K562 (cell line): ENCODE measurements around the gene DACT3. TPM values are rescaled to one million over a fixed set of nuclear protein-coding genes. Genes with fewer than 3 reads are reported as not detected.

Experiments used
- HMBOX1 ChIP-seq: sonication (generic); IDR thresholded peaks from 2 replicates; pipeline ENCODE4 v1.6.1; 2016
- REST ChIP-seq, 2 experiments: fragments of 450-650 bp; formaldehyde crosslinking in 1 of 2; IDR thresholded peaks; 2 replicates each; pipeline versions ENCODE4 v1.4.0 to v1.6.1; 2014 to 2020; ENCODE audit warnings: mild to moderate bottlenecking in 2 of 2, borderline replicate concordance in 1 of 2, low read depth in 1 of 2
- TEAD1 ChIP-seq, 2 experiments: fragments of 450-650 bp in 1 of 2; sonication (generic) in 1 of 2; formaldehyde crosslinking; IDR thresholded peaks; 2 replicates each; pipeline versions ENCODE4 v1.4.0 to v1.8.0; 2020 to 2022; ENCODE audit warnings: mild to moderate bottlenecking in 2 of 2, missing genetic modification reagents in 1 of 2
- ZBTB40 ChIP-seq, 2 experiments: fragments of 450-650 bp in 1 of 2; sonication (generic) in 1 of 2; formaldehyde crosslinking in 1 of 2; IDR thresholded peaks; 2 replicates each; pipeline versions ENCODE4 v1.7.1 to v1.9.0; 2016 to 2022; ENCODE audit warnings: inconsistent platforms in 1 of 2, mild to moderate bottlenecking in 1 of 2, missing genetic modification reagents in 1 of 2
- ZFX ChIP-seq: sonication (generic); formaldehyde crosslinking; IDR thresholded peaks from 2 replicates; pipeline ENCODE4 v1.8.0; 2022; ENCODE audit warnings: mild to moderate bottlenecking, missing genetic modification reagents, moderate library complexity
- polyA plus RNA-seq, 8 experiments: library from polyadenylated mRNA; depleted of rRNA in 4 of 8; stranded (reverse) in 5 of 8; unstranded in 3 of 8; fragments of >200 nt; fragmentation: Nextera tagmentation in 2 of 8; fragmentation: Illumina TruSeq in 1 of 8; extraction: Ambion mirVana in 2 of 8; extraction: Trizol in 1 of 8; gene quantifications; 2 replicates each; pipeline versions ENCODE4 v1.2.1 to v1.2.3, GENCODE V29; 2011 to 2014; ENCODE audit warnings: inconsistent platforms in 1 of 8, missing spikeins in 1 of 8
- total RNA-seq, 7 experiments: library from RNA; depleted of rRNA in 6 of 7; stranded (reverse); fragments of >200 nt in 6 of 7; fragmentation: Illumina TruSeq in 2 of 7; extraction: Trizol in 2 of 7; gene quantifications; 2 replicates each; pipeline versions ENCODE4 v1.2.1 to v1.2.3, GENCODE V29; 2011 to 2021; ENCODE audit warnings: low replicate concordance in 1 of 7

The DACT3 gene
- total and polyA plus RNA-seq, 9 of the 15 experiments (the other 6 are each of a cell fraction or from before 2014, with no cell fraction given): 0.67 to 6.5 (median 3.5) TPM

- TF ChIP-seq ZBTB40 (IDR thresholded peaks at IDR 0.05): no peak
- no peak for TF ChIP-seq ZBTB40 (CRISPR knock-in tag; IDR thresholded peaks at IDR 0.05)
- peak; percentile 74; the same call in 1 of the 2 replicates for TF ChIP-seq REST (IDR thresholded peaks at IDR 0.05; ENCODE audit: borderline replicate concordance)
- TF ChIP-seq REST (CRISPR knock-in tag; IDR thresholded peaks at IDR 0.05; ENCODE audit: low read depth): no peak
- TF ChIP-seq ZFX (CRISPR knock-in tag): peak; percentile 32; the same call in 1 of the 2 replicates
- TF ChIP-seq HMBOX1: no peak
- no peak for TF ChIP-seq TEAD1 (CRISPR knock-in tag; IDR thresholded peaks at IDR 0.05)
Observed at GRCh38 chr19:46616631-46617322, 44.2 kb downstream of the DACT3 start (continued).
